Right atrium auricular region (tissue), 2 donors: Measurements from ENCODE around the gene GPRASP1. TPM values are rescaled to one million over a fixed set of nuclear protein-coding genes. Genes with fewer than 3 reads are reported as not detected.
"Not testable (repeated sequence)": the region's sequence is repeated elsewhere in the genome, so short reads cannot be mapped to it uniquely, and the experiment has no call there.

Source experiments
- DNase-seq: peaks from one replicate; pipeline ENCODE4 v3.0.0-alpha.2; 2019; ENCODE audit warnings: low spot score
- H3K27ac ChIP-seq, 2 donors: fragments of 200-600 bp; sonication (generic); 1 replicate in 1 of 2; 2 replicates in 1 of 2; pipeline ENCODE4 v1.5.1; 2016 to 2019
- H3K27me3 ChIP-seq, 2 donors: fragments of 200-600 bp; sonication (generic); one replicate each; pipeline versions ENCODE4 v1.5.1 to v1.6.0; 2017 to 2019
- H3K36me3 ChIP-seq: fragments of 200-600 bp; sonication (generic); one replicate; pipeline ENCODE4 v1.5.1; 2016
- H3K4me1 ChIP-seq, 2 donors: fragments of 200-600 bp; sonication (generic); one replicate each; pipeline versions ENCODE4 v1.5.1 to v1.6.0; 2017 to 2019
- H3K4me3 ChIP-seq, 2 donors: fragments of 200-600 bp; sonication (generic); 1 replicate in 1 of 2; 2 replicates in 1 of 2; pipeline ENCODE4 v1.5.1; 2017 to 2019; ENCODE audit warnings: mild to moderate bottlenecking in 1 of 2, moderate library complexity in 1 of 2
- H3K9me3 ChIP-seq, 2 donors: fragments of 200-600 bp; sonication (generic); one replicate each; pipeline ENCODE4 v1.5.1; 2019
- CTCF ChIP-seq, 2 donors: fragments of 200-600 bp; sonication (generic); IDR thresholded peaks; one replicate each; pipeline ENCODE4 v1.5.1; 2019; ENCODE audit warnings: antibody characterized with exemption in 2 of 2
- total RNA-seq, 2 donors: library from RNA; depleted of rRNA; stranded (reverse); fragments of >200 nt; gene quantifications; one replicate each; pipeline ENCODE4 v1.1.0, GENCODE V29; 2016

The GPRASP1 gene
- total RNA-seq, 2 donors from 2014 or later, result 11.4 to 18.6 TPM

GRCh38 chrX:102659790-102660757, 8.8 kb downstream of the GPRASP1 start:
- Histone ChIP-seq H3K36me3 (no peaks in the 10 kb centered on the region), H3K4me3 (peak overlapping the region; percentile 39 to 45), H3K9me3 (peaks cover 0 to 12% of the 10 kb centered on the region in 2 donors), H3K27ac (peak overlapping the region; percentile 62 to 65), H3K4me1 (peaks cover 0 to 7% of the 10 kb centered on the region in 2 donors), H3K27me3 (no peaks in the 10 kb centered on the region)
- peak; percentile 92 for DNase-seq
- TF ChIP-seq CTCF (IDR thresholded peaks at IDR 0.05), result no peak

GRCh38 chrX:102663820-102664219, 12.5 kb downstream of the GPRASP1 start:
- H3K9me3 ChIP-seq, result peaks cover 0 to 27% of the 10 kb centered on the region in 2 donors
- H3K27ac ChIP-seq, H3K36me3 ChIP-seq, DNase-seq, H3K4me3 ChIP-seq, H3K4me1 ChIP-seq, H3K27me3 ChIP-seq: not testable (repeated sequence)

- H3K4me3 ChIP-seq, H3K36me3 ChIP-seq, H3K27ac ChIP-seq, H3K4me1 ChIP-seq, DNase-seq, H3K27me3 ChIP-seq: not testable (repeated sequence)
- H3K9me3 ChIP-seq, result peaks cover 0 to 27% of the 10 kb centered on the region in 2 donors
These were observed 15.8 kb downstream of the GPRASP1 start for GRCh38 chrX:102667034-102667433.

- no peaks in the 10 kb centered on the region for H3K36me3 ChIP-seq
- H3K27ac ChIP-seq, result no peak overlapping the region
- DNase-seq, result no peak
- peaks cover 0 to 20% of the 10 kb centered on the region in 2 donors for H3K9me3 ChIP-seq
- TF ChIP-seq CTCF (IDR thresholded peaks at IDR 0.05), result no peak
- no peaks in the 10 kb centered on the region for H3K27me3 ChIP-seq
- H3K4me1 ChIP-seq, result no peaks in the 10 kb centered on the region
- H3K4me3 ChIP-seq, result no peak overlapping the region
These were observed 18.2 kb downstream of the GPRASP1 start for GRCh38 chrX:102669526-102669925.

- DNase-seq, result no peak
- Histone ChIP-seq H3K27ac (no peak overlapping the region), H3K27me3 (no peaks in the 10 kb centered on the region), H3K4me1 (no peaks in the 10 kb centered on the region), H3K9me3 (no peaks in the 10 kb centered on the region), H3K36me3 (no peaks in the 10 kb centered on the region), H3K4me3 (no peak overlapping the region)
- no peak for TF ChIP-seq CTCF (IDR thresholded peaks at IDR 0.05)
These were observed 21.6 kb downstream of the GPRASP1 start for GRCh38 chrX:102672856-102673255.

- peaks cover 7 to 22% of the 10 kb centered on the region in 2 donors for H3K9me3 ChIP-seq
- H3K27me3 ChIP-seq, H3K4me3 ChIP-seq, H3K27ac ChIP-seq, H3K36me3 ChIP-seq, H3K4me1 ChIP-seq, DNase-seq: not testable (repeated sequence)
These were observed 26.2 kb downstream of the GPRASP1 start for GRCh38 chrX:102677479-102677878.

- TF ChIP-seq CTCF (IDR thresholded peaks at IDR 0.05), result no peak
- DNase-seq, result no peak
These were observed 33.7 kb downstream of the GPRASP1 start for GRCh38 chrX:102684772-102685520.

More at GRCh38 chrX:102684772-102685520, 33.7 kb downstream of the GPRASP1 start:
- Histone ChIP-seq H3K36me3 (no peaks in the 10 kb centered on the region), H3K27ac (no peak overlapping the region), H3K27me3 (no peaks in the 10 kb centered on the region), H3K9me3 (peaks cover 7 to 28% of the 10 kb centered on the region in 2 donors), H3K4me3 (no peak overlapping the region), H3K4me1 (no peaks in the 10 kb centered on the region)
